ENCODE data around the gene PTPRT. TPM values are rescaled to one million over a fixed set of nuclear protein-coding genes. Genes with fewer than 3 reads are reported as not detected.

The PTPRT gene
- total and polyA plus RNA-seq, 9 donors = under 0.01 to 3.2 (median 0.22) TPM; not detected in 1

DNA sequence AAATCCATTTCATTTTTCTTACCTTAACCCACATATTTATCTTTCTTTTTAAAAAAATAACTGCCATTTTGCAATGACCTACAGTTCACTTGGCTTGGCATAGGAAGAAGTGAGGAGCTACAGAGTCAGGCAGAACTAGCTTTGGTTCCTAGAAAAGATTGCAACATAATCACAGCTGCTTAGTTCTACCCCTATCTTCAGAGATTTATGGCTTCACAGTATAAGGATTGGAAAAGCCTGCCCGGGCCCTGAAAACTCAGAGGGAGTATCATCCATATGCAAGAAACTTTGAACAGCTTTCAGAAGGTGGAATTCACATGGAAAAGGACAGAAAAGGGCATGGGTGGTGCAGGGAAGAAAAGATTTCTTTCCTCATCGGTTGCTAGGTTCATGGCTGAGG lies 797.3 kb downstream of the PTPRT start:
- Histone ChIP-seq H3K4me3 (no peak overlapping the region), H3K9me3 (no peaks in the 10 kb centered on the region), H3K27me3 (no peaks in the 10 kb centered on the region), H3K4me1 (ENCODE audit: insufficient read depth) (no peaks in the 10 kb centered on the region), H3K27ac (no peak overlapping the region), H3K36me3 (no peaks in the 10 kb centered on the region)
- intact Hi-C loops (cut with DNase I) = no loop called here
- peak in 3 of 5 donors; percentile 30 to 49 (median 36) for DNase-seq
- TF ChIP-seq POLR2A (IDR thresholded peaks at IDR 0.05) = no peak
- TF ChIP-seq, protein P1, sequence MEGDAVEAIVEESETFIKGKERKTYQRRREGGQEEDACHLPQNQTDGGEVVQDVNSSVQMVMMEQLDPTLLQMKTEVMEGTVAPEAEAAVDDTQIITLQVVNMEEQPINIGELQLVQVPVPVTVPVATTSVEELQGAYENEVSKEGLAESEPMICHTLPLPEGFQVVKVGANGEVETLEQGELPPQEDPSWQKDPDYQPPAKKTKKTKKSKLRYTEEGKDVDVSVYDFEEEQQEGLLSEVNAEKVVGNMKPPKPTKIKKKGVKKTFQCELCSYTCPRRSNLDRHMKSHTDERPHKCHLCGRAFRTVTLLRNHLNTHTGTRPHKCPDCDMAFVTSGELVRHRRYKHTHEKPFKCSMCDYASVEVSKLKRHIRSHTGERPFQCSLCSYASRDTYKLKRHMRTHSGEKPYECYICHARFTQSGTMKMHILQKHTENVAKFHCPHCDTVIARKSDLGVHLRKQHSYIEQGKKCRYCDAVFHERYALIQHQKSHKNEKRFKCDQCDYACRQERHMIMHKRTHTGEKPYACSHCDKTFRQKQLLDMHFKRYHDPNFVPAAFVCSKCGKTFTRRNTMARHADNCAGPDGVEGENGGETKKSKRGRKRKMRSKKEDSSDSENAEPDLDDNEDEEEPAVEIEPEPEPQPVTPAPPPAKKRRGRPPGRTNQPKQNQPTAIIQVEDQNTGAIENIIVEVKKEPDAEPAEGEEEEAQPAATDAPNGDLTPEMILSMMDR (IDR thresholded peaks at IDR 0.05) = no peak
- TF ChIP-seq EP300 (IDR thresholded peaks at IDR 0.05) = no peak
- WGBS, 3 donors = 1 to 4% (median 4%) methylated on average over 2 of the region's 2 CpGs

DNA sequence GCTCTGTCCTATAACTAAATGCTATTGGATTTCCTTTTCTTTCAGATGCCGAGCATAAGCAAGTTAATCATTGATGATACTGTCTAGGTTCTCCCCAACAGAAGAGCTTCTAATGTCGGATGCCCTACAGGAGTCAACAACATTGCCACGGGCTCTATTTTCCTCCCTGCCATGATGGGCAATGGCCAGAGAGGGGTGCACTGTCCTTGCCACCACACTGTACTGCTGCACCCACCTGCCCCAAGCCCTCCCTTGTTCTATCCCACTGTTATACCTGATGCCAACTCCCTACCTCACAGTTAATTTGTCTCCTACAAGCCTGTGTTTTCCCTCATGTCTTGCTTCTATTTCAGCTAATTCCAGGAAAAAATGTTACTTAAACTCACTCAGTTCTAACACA lies 797.9 kb downstream of the PTPRT start:
- no peaks in the 10 kb centered on the region for H3K4me1 ChIP-seq (ENCODE audit: insufficient read depth)
- no peak overlapping the region for H3K4me3 ChIP-seq
- H3K36me3 ChIP-seq = no peaks in the 10 kb centered on the region
- no peak overlapping the region for H3K27ac ChIP-seq
- WGBS, 3 donors = 75 to 92% (median 80%) methylated on average over 3 of the region's 3 CpGs
- H3K27me3 ChIP-seq = no peaks in the 10 kb centered on the region
- DNase-seq = no peak
- H3K9me3 ChIP-seq = no peaks in the 10 kb centered on the region
- TF ChIP-seq, protein P1 (IDR thresholded peaks at IDR 0.05) = no peak
- TF ChIP-seq POLR2A (IDR thresholded peaks at IDR 0.05) = no peak
- TF ChIP-seq EP300 (IDR thresholded peaks at IDR 0.05) = no peak
- intact Hi-C loops (cut with DNase I) = no loop called here

- TF ChIP-seq POLR2A (IDR thresholded peaks at IDR 0.05) (no peak), EP300 (IDR thresholded peaks at IDR 0.05) (no peak)
- TF ChIP-seq, protein P1 (IDR thresholded peaks at IDR 0.05) = no peak
- Histone ChIP-seq H3K36me3 (no peaks in the 10 kb centered on the region), H3K9me3 (no peaks in the 10 kb centered on the region), H3K27ac (no peak overlapping the region), H3K4me3 (no peak overlapping the region), H3K4me1 (ENCODE audit: insufficient read depth) (no peaks in the 10 kb centered on the region), H3K27me3 (no peaks in the 10 kb centered on the region)
- DNase-seq = no peak
- 92 to 96% (median 96%) methylated on average over 4 of the region's 4 CpGs for WGBS, 3 donors
- intact Hi-C loops (cut with DNase I) = no loop called here
Measured at GRCh38 chr20:42380287-42380686, 809.4 kb downstream of the PTPRT start.

- Histone ChIP-seq H3K4me1 (ENCODE audit: insufficient read depth) (no peaks in the 10 kb centered on the region), H3K4me3 (no peak overlapping the region), H3K27me3 (no peaks in the 10 kb centered on the region), H3K9me3 (no peaks in the 10 kb centered on the region), H3K36me3 (no peaks in the 10 kb centered on the region), H3K27ac (no peak overlapping the region)
- no peak for TF ChIP-seq EP300 (IDR thresholded peaks at IDR 0.05)
- TF ChIP-seq, protein P1 (IDR thresholded peaks at IDR 0.05) = no peak
- TF ChIP-seq POLR2A (IDR thresholded peaks at IDR 0.05) = no peak
- intact Hi-C loops (cut with DNase I) = no loop called here
- WGBS, 3 donors = 21 to 45% (median 40%) methylated on average over 4 of the region's 4 CpGs
- DNase-seq = no peak
Measured at GRCh38 chr20:42379385-42379784, 810.3 kb downstream of the PTPRT start.

Data from ovary (tissue), 9 donors.